MCF 10A (cell line): ENCODE results near the gene SND1. TPM values are rescaled to one million over a fixed set of nuclear protein-coding genes. Genes with fewer than 3 reads are reported as not detected.

ENCODE experiments used
- BruUV-seq: library from RNA; stranded (reverse); fragments of 400-500 nt; replicated peaks from 2 replicates; lab custom pipeline; 2021; lab: Mats Ljungman, UMichigan
- CTCF ChIA-PET: fragments of 300-600 bp; sonication (Branson Sonifier 250); formaldehyde crosslinking; extraction: SDS; loops from one replicate; lab custom pipeline; 2021; ENCODE audit warnings: antibody characterized with exemption, inconsistent platforms; lab: Yijun Ruan, JAX
- POLR2A ChIA-PET: fragments of 300-600, 350-650 bp; sonication (Branson Sonifier 250); formaldehyde crosslinking; extraction: SDS; loops from one replicate; lab custom pipeline; 2020; ENCODE audit warnings: antibody characterized with exemption, inconsistent platforms; lab: Yijun Ruan, JAX
- DNase-seq: peaks from one replicate; pipeline ENCODE4 v3.0.0-alpha.2; 2018; ENCODE audit not compliant: unreplicated experiment
- H3K27ac Mint-ChIP-seq: one replicate; pipeline ENCODE4 v1.8.0; 2022; ENCODE audit warnings: mild to moderate bottlenecking, low read depth, mixed read lengths; ENCODE audit not compliant: unreplicated experiment
- H3K27me3 Mint-ChIP-seq: one replicate; pipeline ENCODE4 v1.8.0; 2022; ENCODE audit warnings: mixed read lengths; ENCODE audit not compliant: insufficient read depth, unreplicated experiment
- H3K36me3 Mint-ChIP-seq: one replicate; pipeline ENCODE4 v1.8.0; 2022; ENCODE audit warnings: mild to moderate bottlenecking, moderate library complexity, mixed read lengths; ENCODE audit not compliant: insufficient read depth, unreplicated experiment
- H3K4me1 Mint-ChIP-seq: one replicate; pipeline ENCODE4 v1.8.0; 2022; ENCODE audit warnings: mixed read lengths; ENCODE audit not compliant: insufficient read depth, unreplicated experiment
- H3K4me3 Mint-ChIP-seq: one replicate; pipeline ENCODE4 v1.8.0; 2022; ENCODE audit warnings: mild to moderate bottlenecking, moderate library complexity, mixed read lengths; ENCODE audit not compliant: unreplicated experiment
- H3K9me3 Mint-ChIP-seq: one replicate; pipeline ENCODE4 v1.8.0; 2022; ENCODE audit warnings: mixed read lengths; ENCODE audit not compliant: unreplicated experiment
- CTCF ChIP-seq: fragments of 200-600 bp; IDR thresholded peaks from one replicate; pipeline ENCODE4 v1.8.0; 2022; ENCODE audit warnings: antibody characterized with exemption, mild to moderate bottlenecking; ENCODE audit not compliant: unreplicated experiment
- intact Hi-C: fragments of 100-400 bp; cut with micrococcal nuclease; formaldehyde crosslinking; loops from 2 replicates; pipeline ENCODE4 v1.14.1; 2022
- total RNA-seq: library from RNA; stranded (reverse); gene quantifications from 2 replicates; pipeline ENCODE4 v1.2.3, GENCODE V29; 2022

The SND1 gene
- total RNA-seq, 1 experiment from 2014 or later, result 297 TPM

- Mint-ChIP-seq H3K27ac (no peak overlapping the region), H3K36me3 (peaks cover 15% of the 10 kb centered on the region), H3K4me3 (no peak overlapping the region), H3K9me3 (no peaks in the 10 kb centered on the region), H3K27me3 (peaks cover 11% of the 10 kb centered on the region), H3K4me1 (no peaks in the 10 kb centered on the region)
- intact Hi-C loops, result no loop called here
- ChIA-PET POLR2A (no interaction called here), CTCF (interaction anchor here (0.7 to 5.0 kb wide), 3 partner anchors 25 to 109 kb away, joined by 3 to 22 read pairs (median 3); no protein-coding TSS in a partner anchor)
- no TSS peak for BruUV-seq
- no peak for TF ChIP-seq CTCF
- DNase-seq, result no peak
These were observed 450.7 kb downstream of the SND1 start for GRCh38 chr7:128102490-128103291.

- intact Hi-C loops, result no loop called here
- CTCF ChIA-PET, result interaction anchor here (0.6 to 5.0 kb wide), 4 partner anchors 28 to 548 kb away, joined by 3 to 22 read pairs (median 4); no protein-coding TSS in a partner anchor
- H3K4me1 Mint-ChIP-seq, result no peaks in the 10 kb centered on the region
- H3K4me3 Mint-ChIP-seq, result no peak overlapping the region
- BruUV-seq, result no TSS peak
- no peak for TF ChIP-seq CTCF
- H3K36me3 Mint-ChIP-seq, result peaks cover 12% of the 10 kb centered on the region
- peaks cover 11% of the 10 kb centered on the region for H3K27me3 Mint-ChIP-seq
- H3K27ac Mint-ChIP-seq, result no peak overlapping the region
- no peaks in the 10 kb centered on the region for H3K9me3 Mint-ChIP-seq
- POLR2A ChIA-PET, result interaction anchor here (0.7 to 1.0 kb wide), 2 partner anchors 20 to 393 kb away, joined by 3 read pairs; no protein-coding TSS in a partner anchor
- no peak for DNase-seq
These were observed 451.6 kb downstream of the SND1 start for GRCh38 chr7:128103498-128104107.

- POLR2A ChIA-PET, result interaction anchor here (0.6 to 1.0 kb wide), 4 partner anchors 21 to 394 kb away, joined by 3 to 4 read pairs (median 3); no protein-coding TSS in a partner anchor
- Mint-ChIP-seq H3K4me1 (no peaks in the 10 kb centered on the region), H3K27ac (no peak overlapping the region), H3K27me3 (peaks cover 11% of the 10 kb centered on the region), H3K4me3 (no peak overlapping the region), H3K36me3 (peaks cover 12% of the 10 kb centered on the region), H3K9me3 (no peaks in the 10 kb centered on the region)
- CTCF ChIA-PET, result interaction anchor here (0.6 to 5.0 kb wide), 4 partner anchors 28 to 549 kb away, joined by 3 to 22 read pairs (median 4); no protein-coding TSS in a partner anchor
- no TSS peak for BruUV-seq
- no peak for DNase-seq
- TF ChIP-seq CTCF, result no peak
- intact Hi-C loops, result no loop called here
These were observed 452.2 kb downstream of the SND1 start for GRCh38 chr7:128104108-128104742.
